ENCODE results near the gene HTRA2. TPM values are rescaled to one million over a fixed set of nuclear protein-coding genes. Genes with fewer than 3 reads are reported as not detected.
A peak's percentile ranks its signal among the peaks of the same experiment; 100 is the strongest.

HTRA2 gene
- total RNA-seq, 4 donors from 2014 or later, result 13.1 to 40.1 (median 33.9) TPM

DNA sequence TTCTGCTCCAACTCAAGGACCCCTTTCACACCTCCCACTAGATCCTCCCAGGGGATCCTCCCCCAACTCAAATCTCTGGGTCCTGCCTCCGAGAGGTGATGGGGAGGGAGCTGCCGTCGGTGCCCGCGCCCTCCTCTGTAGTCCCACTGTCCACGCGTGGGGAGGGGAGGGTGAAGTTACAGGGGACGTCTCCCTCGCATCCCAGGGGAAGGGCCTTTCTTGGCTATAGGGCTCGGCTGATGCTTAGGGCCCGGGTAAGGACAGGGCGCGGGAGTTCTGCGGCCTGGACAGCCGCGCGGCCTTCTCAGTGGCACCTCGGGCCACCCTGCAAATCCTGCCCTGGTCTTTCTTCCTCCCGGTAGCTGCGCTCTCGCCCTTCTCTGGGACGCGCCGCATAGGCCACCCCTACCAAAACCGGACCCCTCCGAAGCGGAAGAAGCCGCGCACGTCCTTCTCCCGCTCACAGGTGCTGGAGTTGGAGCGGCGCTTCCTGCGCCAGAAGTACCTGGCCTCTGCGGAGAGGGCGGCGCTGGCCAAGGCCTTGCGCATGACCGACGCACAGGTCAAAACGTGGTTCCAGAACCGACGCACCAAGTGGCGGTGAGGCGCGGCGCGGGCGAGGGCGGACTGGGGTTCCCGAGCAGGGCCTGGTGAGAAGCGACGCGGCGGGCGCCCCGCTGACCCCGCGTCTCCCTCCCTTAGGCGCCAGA, 14.3 kb upstream of the HTRA2 start:
- no peaks in the 10 kb centered on the region for H3K9me3 ChIP-seq
- no peak overlapping the region for H3K4me3 ChIP-seq
- DNase-seq, result no peak
- H3K27me3 ChIP-seq, result peaks cover 34 to 49% of the 10 kb centered on the region in 2 donors
- TF ChIP-seq, protein P1, sequence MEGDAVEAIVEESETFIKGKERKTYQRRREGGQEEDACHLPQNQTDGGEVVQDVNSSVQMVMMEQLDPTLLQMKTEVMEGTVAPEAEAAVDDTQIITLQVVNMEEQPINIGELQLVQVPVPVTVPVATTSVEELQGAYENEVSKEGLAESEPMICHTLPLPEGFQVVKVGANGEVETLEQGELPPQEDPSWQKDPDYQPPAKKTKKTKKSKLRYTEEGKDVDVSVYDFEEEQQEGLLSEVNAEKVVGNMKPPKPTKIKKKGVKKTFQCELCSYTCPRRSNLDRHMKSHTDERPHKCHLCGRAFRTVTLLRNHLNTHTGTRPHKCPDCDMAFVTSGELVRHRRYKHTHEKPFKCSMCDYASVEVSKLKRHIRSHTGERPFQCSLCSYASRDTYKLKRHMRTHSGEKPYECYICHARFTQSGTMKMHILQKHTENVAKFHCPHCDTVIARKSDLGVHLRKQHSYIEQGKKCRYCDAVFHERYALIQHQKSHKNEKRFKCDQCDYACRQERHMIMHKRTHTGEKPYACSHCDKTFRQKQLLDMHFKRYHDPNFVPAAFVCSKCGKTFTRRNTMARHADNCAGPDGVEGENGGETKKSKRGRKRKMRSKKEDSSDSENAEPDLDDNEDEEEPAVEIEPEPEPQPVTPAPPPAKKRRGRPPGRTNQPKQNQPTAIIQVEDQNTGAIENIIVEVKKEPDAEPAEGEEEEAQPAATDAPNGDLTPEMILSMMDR (IDR thresholded peaks at IDR 0.05), result no peak
- TF ChIP-seq POLR2A (IDR thresholded peaks at IDR 0.05), result no peak
- intact Hi-C loops (cut with DNase I; ENCODE audit: low total_unique reads), result no loop called here
- peaks cover 0 to 12% of the 10 kb centered on the region in 2 donors for H3K4me1 ChIP-seq
- H3K27ac ChIP-seq, result no peak overlapping the region
- no peaks in the 10 kb centered on the region for H3K36me3 ChIP-seq

DNA sequence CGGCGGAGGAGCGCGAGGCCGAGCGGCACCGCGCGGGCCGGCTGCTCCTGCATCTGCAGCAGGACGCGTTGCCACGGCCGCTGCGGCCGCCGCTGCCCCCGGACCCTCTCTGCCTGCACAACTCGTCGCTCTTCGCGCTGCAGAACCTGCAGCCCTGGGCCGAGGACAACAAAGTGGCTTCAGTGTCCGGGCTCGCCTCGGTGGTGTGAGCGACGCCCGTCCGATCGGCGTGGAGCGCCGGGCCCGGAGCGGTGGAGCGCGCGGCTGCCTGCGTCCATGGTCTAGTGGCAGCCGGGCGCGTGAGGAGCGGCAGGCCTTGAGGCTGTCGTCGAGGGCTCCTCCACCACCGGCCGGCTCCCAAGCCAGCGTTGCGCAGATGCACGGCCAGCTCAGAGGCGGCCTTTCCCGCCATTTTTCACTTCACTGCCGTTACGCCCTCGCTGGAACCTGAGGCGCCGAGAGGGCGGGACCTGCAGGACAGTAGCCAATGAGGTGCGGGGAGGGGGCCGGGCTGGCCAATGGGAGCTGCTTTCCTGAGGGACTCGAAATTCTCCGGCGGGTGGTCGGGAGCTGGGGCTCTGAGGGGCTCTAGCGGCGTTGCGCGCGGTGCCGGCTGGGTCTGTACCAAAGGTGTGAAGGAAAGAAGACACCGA, 13.6 kb upstream of the HTRA2 start:
- Histone ChIP-seq H3K4me1 (peaks cover 0 to 12% of the 10 kb centered on the region in 2 donors), H3K9me3 (no peaks in the 10 kb centered on the region), H3K27me3 (peaks cover 34 to 49% of the 10 kb centered on the region in 2 donors), H3K36me3 (no peaks in the 10 kb centered on the region), H3K4me3 (peak overlapping the region in 1 of 2 donors; percentile 7), H3K27ac (no peak overlapping the region)
- intact Hi-C loops (cut with DNase I; ENCODE audit: low total_unique reads), result no loop called here
- TF ChIP-seq POLR2A (IDR thresholded peaks at IDR 0.05), result no peak
- TF ChIP-seq, protein P1 (IDR thresholded peaks at IDR 0.05), result no peak
- DNase-seq, result no peak

DNA sequence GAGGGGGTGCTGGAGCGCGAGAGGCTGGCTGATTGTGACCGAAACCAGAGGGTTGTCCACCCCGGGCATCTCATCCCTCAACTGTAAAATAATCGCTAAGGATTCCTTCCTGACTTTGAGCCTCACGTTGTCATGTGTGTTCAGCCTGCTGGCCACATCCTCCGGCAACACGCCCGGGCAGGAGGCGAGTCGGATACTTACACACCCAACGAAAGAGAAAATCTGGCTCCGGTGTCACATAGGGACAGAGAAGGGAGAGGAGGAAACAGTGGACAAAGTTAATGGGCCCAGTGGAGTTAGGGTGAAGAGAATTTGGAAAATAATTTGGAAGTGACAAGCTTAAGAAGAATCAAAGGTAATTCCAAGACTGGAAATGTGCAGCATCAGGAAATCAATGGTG, 13.1 kb upstream of the HTRA2 start:
- no peak for DNase-seq
- Histone ChIP-seq H3K27ac (no peak overlapping the region), H3K9me3 (no peaks in the 10 kb centered on the region), H3K36me3 (no peaks in the 10 kb centered on the region), H3K27me3 (peaks cover 34 to 49% of the 10 kb centered on the region in 2 donors), H3K4me3 (no peak overlapping the region), H3K4me1 (peaks cover 0 to 12% of the 10 kb centered on the region in 2 donors)
- TF ChIP-seq POLR2A (IDR thresholded peaks at IDR 0.05), result no peak
- intact Hi-C loops (cut with DNase I; ENCODE audit: low total_unique reads), result no loop called here

DNA sequence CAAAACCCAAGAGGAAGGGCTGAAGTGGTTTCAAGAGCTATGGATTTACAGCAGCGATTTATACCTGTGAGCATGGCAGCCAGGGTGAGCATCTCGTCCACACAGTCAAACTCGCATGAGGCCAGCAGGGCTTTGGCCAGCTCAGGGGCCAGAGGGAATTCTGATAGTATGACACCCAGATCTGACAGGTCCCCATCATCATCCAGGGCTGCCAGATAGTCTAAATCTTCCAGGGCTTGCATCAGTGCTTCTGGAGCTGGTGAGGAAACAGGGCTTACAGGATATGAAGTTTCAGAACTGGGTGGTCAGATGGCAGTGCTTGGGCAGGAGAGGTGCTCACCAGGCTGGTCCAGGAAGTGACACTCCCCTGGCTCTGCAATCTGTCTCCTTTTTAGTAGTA, 7.2 kb upstream of the HTRA2 start:
- Histone ChIP-seq H3K36me3 (no peaks in the 10 kb centered on the region), H3K27ac (no peak overlapping the region), H3K4me3 (no peak overlapping the region), H3K4me1 (no peaks in the 10 kb centered on the region), H3K27me3 (peaks cover 0 to 12% of the 10 kb centered on the region in 2 donors), H3K9me3 (no peaks in the 10 kb centered on the region)
- TF ChIP-seq, protein P1 (IDR thresholded peaks at IDR 0.05), result no peak
- TF ChIP-seq POLR2A (IDR thresholded peaks at IDR 0.05), result no peak
- no peak for DNase-seq
- intact Hi-C loops (cut with DNase I; ENCODE audit: low total_unique reads), result no loop called here

DNA sequence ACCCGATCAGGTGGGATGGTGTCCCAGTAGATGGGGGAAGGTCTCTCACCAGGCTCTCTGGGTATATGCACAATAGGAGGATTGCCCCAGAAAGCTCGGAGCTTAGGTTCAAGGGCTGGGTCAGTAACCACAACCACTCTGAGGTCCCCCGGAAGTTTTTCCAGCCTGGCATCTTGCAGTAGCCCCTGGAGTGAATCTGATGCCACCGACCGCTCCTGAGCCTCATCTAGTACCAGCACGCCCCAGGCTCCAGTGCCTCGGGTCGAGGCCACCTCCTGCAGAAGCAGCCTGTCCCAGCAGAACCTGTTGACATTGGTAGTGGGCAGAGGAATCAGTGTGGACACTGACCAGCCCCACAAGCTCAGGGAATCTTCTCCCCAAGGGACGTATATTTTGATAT, 5.7 kb upstream of the HTRA2 start:
- no peak overlapping the region for H3K4me3 ChIP-seq
- H3K9me3 ChIP-seq, result no peaks in the 10 kb centered on the region
- no peaks in the 10 kb centered on the region for H3K27me3 ChIP-seq
- H3K4me1 ChIP-seq, result peaks cover 0 to 4% of the 10 kb centered on the region in 2 donors
- no peak for DNase-seq
- TF ChIP-seq, protein P1 (IDR thresholded peaks at IDR 0.05), result no peak
- no peak for TF ChIP-seq POLR2A (IDR thresholded peaks at IDR 0.05)
- no peaks in the 10 kb centered on the region for H3K36me3 ChIP-seq
- no peak overlapping the region for H3K27ac ChIP-seq
- intact Hi-C loops (cut with DNase I; ENCODE audit: low total_unique reads), result no loop called here
